ENCODE measurements around the gene CLASP2. TPM values are rescaled to one million over a fixed set of nuclear protein-coding genes. Genes with fewer than 3 reads are reported as not detected.

The CLASP2 gene
- total and polyA plus RNA-seq, 2 of the 4 experiments (the other 2 are of a cell fraction) = 11.9 to 49.1 TPM

GRCh38 chr3:33586402-33586801 is 131.7 kb downstream of the CLASP2 start:
- H3K4me3 ChIP-seq (ENCODE audit: insufficient read depth, low read depth, low read length) = no peak overlapping the region
- H3K9ac ChIP-seq (ENCODE audit: low read depth, low read length) = no peak overlapping the region
- no peak overlapping the region for H3K4me2 ChIP-seq (ENCODE audit: low read depth, low read length)
- H3K79me1 ChIP-seq (ENCODE audit: low read depth in 1 of 2, low read length in 2 of 2) = no peaks in the 10 kb centered on the region
- H3K9me1 ChIP-seq (ENCODE audit: insufficient read depth, low read length) = peaks cover 3% of the 10 kb centered on the region
- no peaks in the 10 kb centered on the region for H3K4me1 ChIP-seq (ENCODE audit: control insufficient read depth, insufficient read depth, low read length)
- H4K5ac ChIP-seq (ENCODE audit: low read depth, low read length) = no peak overlapping the region
- no peak overlapping the region for H2AFZ ChIP-seq (replicated peaks; ENCODE audit: low read length, poor library complexity)
- no peak overlapping the region for H2BK120ac ChIP-seq (ENCODE audit: low read depth, low read length)
- WGBS, 2 experiments (ENCODE audit: extremely low coverage in 2 of 2, insufficient read length in 1 of 2) = no CpG with 5 or more reads among the region's 3 CpGs
- dilution Hi-C loops (cut with HindIII; ENCODE audit: low sequenced_read_pairs, unreplicated experiment) = no loop called here
- H3K14ac ChIP-seq (replicated peaks; ENCODE audit: low read depth, low read length) = no peak overlapping the region
- DNase-seq (no peak), ATAC-seq (ENCODE audit: low read depth) (no peak)
- intact Hi-C loops (cut with micrococcal nuclease) = no loop called here
- no peak overlapping the region for H2BK20ac ChIP-seq (ENCODE audit: low read depth, low read length)
- no peak overlapping the region for H3K27ac ChIP-seq (ENCODE audit: insufficient read depth, low read length)
- H3K23ac ChIP-seq (ENCODE audit: low read depth, low read length) = no peak overlapping the region
- TF ChIP-seq BHLHE40 (IDR thresholded peaks at IDR 0.05; ENCODE audit: low read depth, low read length) (no peak), NFE2L2 (IDR thresholded peaks at IDR 0.05; ENCODE audit: low read depth, low read length) (no peak), MAZ (IDR thresholded peaks at IDR 0.05; ENCODE audit: borderline replicate concordance, low read depth, low read length) (no peak), SMC3 (IDR thresholded peaks at IDR 0.05; ENCODE audit: low read depth, low read length) (no peak), FOS (IDR thresholded peaks at IDR 0.05; ENCODE audit: low read depth, low read length) (no peak), ELK1 (IDR thresholded peaks at IDR 0.05; ENCODE audit: borderline replicate concordance, low read depth, low read length) (no peak), RAD21 (IDR thresholded peaks at IDR 0.05; ENCODE audit: low read length) (no peak), POLR2A (IDR thresholded peaks at IDR 0.05; ENCODE audit: low read depth, low read length) (no peak), MAFK (IDR thresholded peaks at IDR 0.05; ENCODE audit: low read depth, low read length) (no peak)
- TF ChIP-seq, protein P1, sequence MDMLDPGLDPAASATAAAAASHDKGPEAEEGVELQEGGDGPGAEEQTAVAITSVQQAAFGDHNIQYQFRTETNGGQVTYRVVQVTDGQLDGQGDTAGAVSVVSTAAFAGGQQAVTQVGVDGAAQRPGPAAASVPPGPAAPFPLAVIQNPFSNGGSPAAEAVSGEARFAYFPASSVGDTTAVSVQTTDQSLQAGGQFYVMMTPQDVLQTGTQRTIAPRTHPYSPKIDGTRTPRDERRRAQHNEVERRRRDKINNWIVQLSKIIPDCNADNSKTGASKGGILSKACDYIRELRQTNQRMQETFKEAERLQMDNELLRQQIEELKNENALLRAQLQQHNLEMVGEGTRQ (IDR thresholded peaks at IDR 0.05; ENCODE audit: low read depth, low read length) = no peak
- TF ChIP-seq, protein P2, sequence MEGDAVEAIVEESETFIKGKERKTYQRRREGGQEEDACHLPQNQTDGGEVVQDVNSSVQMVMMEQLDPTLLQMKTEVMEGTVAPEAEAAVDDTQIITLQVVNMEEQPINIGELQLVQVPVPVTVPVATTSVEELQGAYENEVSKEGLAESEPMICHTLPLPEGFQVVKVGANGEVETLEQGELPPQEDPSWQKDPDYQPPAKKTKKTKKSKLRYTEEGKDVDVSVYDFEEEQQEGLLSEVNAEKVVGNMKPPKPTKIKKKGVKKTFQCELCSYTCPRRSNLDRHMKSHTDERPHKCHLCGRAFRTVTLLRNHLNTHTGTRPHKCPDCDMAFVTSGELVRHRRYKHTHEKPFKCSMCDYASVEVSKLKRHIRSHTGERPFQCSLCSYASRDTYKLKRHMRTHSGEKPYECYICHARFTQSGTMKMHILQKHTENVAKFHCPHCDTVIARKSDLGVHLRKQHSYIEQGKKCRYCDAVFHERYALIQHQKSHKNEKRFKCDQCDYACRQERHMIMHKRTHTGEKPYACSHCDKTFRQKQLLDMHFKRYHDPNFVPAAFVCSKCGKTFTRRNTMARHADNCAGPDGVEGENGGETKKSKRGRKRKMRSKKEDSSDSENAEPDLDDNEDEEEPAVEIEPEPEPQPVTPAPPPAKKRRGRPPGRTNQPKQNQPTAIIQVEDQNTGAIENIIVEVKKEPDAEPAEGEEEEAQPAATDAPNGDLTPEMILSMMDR (conservative IDR thresholded peaks at IDR 0.05; ENCODE audit: low read depth, low read length) = no peak
- H3K27me3 ChIP-seq (ENCODE audit: control insufficient read depth, insufficient read depth, low read length) = no peaks in the 10 kb centered on the region
- in situ Hi-C loops (cut with MboI; ENCODE audit: low sequenced_read_pairs) = no loop called here
- ChIA-PET CTCF (interaction anchor here (0.6 kb wide), 1 partner anchor 185 kb away, joined by 3 read pairs; no protein-coding TSS in a partner anchor), POLR2A (ENCODE audit: unreplicated experiment) (no interaction called here)
- H2AK5ac ChIP-seq (ENCODE audit: low read depth, low read length) = no peak overlapping the region
- H4K20me1 ChIP-seq (ENCODE audit: insufficient read depth, low read length) = no peaks in the 10 kb centered on the region
- no peak overlapping the region for H3K18ac ChIP-seq (ENCODE audit: low read depth, low read length)
- H2BK15ac ChIP-seq (ENCODE audit: low read depth, low read length) = no peak overlapping the region
- no peak overlapping the region for H3K4ac ChIP-seq (ENCODE audit: low read depth, low read length)
- no TSS peak for BruUV-seq (replicated peaks)
- no peak overlapping the region for H4K8ac ChIP-seq (ENCODE audit: low read depth in 2 of 2, low read length in 2 of 2)
- H3K36me3 ChIP-seq (ENCODE audit: control insufficient read depth, insufficient read depth, low read length) = peaks cover 2% of the 10 kb centered on the region; the same call in 1 of the 2 replicates
- no peak overlapping the region for H2AK9ac ChIP-seq (replicated peaks; ENCODE audit: low read depth, low read length, poor library complexity)
- H2BK5ac ChIP-seq (ENCODE audit: low read depth, low read length, poor library complexity, severe bottlenecking) = no peak overlapping the region
- H3K56ac ChIP-seq (ENCODE audit: extremely low read depth, insufficient read depth, low read length) = no peak overlapping the region
- H4K91ac ChIP-seq (ENCODE audit: insufficient read depth, low read depth, low read length) = no peak overlapping the region
- no peaks in the 10 kb centered on the region for H3K9me3 ChIP-seq (ENCODE audit: control insufficient read depth, insufficient read depth, low read length)

Data from IMR-90 (cell line).